ENCODE results near the gene RPS6KA2.

RPS6KA2 gene

GRCh38 chr6:166573511-166574216 is 53.4 kb downstream of the RPS6KA2 start:
- DNase-seq (ENCODE audit: low read depth): no peak

DNA sequence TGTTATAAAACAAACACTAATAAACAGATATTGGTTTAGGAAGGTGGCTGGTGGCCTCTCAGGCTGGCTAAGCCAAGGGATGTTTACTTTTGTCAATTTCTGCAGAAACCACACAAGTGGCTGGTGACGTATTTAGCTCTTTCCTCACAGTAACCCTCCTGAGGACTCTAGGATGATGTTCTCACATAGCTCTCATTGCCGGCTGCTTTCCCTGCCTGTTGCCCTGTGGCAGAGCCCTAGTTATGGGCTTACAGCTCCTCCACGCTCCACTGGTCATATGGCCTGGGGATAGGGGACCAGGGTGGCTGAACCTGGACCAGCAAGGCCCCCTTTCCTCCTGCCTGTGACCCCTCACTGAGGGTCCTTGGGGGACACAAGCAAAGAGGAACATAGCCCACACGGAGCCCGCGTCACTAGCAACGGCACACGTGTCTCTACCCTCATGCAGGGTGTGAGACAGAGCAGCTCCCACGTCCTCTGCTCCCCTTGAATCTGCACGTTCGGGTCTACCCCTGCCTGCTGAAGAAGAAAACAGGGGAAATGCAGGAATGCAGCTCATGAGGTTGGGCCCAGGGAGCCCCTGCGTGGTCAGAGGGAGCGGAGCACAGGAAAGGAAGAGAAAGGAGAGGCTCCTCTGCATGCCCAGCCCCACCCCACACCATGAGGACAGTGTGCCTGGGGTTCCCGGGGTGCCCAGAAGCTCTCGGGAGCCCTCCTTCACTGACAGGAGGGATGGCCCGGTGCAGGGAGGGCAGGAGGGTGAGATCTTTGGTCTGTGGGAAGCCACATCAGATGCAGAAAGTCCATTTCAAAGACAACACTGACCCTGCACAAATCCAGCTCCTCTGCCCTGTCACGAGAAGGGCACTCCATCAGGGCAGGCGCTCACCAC is 54.4 kb downstream of the RPS6KA2 start:
- DNase-seq (ENCODE audit: low read depth): no peak

DNA sequence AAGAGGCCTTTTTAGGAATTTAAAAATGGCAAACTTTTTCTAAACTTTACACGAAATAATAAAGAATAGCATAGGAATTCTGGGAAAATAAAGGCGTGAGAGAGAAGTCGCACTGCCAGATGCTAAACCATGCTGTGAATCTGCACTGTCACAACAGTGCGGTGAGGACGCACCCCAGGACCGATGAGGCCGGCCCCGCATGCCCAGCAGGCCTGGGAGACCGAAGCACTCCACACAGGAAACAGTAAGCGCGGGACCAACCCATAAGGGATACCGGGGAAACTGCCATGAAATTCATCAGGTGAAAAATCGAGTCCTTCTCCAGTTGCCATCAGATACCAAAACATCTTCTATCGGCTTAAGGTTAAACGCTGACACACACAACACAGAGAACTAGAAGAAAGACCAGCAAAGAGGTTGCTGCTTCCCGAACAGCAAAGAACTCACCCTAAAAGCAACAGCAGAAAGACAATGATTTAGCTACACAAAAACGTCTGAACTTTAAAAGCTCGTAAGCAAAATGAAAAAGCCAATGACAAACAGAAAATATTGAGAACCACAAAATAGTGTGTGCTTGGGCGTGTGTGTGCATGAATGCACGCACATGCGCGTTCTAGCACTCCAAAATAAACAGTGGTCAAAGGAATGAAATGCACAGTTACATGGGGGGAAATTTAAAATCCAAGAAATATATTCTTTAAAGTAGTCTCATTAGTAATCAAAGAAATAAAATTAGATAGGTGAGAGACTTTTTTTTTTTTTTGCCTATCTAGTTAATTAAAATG is 55.9 kb downstream of the RPS6KA2 start:
- no peak for DNase-seq (ENCODE audit: low read depth)

DNA sequence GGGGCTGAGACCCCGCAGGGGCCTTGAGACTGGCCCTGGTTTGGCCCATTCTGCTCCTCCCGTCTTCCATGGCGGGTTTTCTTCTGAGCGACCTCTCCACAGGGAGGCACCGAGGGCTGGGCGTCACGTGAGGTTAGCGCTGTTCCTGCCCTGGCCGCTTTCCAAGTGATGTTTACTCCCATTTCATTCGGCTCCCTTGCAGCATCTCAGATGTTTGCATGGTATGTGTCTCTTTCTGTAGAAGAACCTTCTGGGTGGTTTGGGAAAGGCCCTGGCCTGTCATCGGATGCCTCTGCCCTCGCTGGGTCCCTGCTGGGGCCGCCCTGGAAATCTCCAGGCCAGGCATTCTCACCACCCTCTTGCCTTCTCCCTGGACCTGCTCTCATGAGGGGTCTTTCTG is 57.8 kb downstream of the RPS6KA2 start:
- DNase-seq (ENCODE audit: low read depth): no peak

- DNase-seq (ENCODE audit: low read depth): no peak
Measured at GRCh38 chr6:166567813-166568212, 59.2 kb downstream of the RPS6KA2 start.

DNA sequence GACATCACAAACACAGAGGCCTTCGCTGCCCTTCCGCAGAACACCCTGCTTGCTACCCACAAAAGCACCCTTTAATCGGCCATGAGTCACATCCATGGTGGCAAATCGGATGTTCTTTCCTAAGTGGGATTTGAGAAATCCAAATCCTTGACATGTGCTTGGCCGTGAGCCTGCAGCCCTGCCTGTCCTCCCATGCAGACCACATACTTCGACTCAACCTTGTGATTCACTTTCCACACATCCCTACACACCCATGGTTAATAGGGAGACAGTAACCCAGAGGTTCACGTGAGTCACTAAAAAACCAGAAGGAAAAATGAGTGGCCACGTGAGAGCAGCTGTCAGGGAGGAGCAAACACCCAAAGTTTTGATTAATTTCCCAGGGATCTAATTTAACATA is 59.9 kb downstream of the RPS6KA2 start:
- no peak for DNase-seq (ENCODE audit: low read depth)

- no peak for DNase-seq (ENCODE audit: low read depth)
Measured at GRCh38 chr6:166566026-166567011, 60.7 kb downstream of the RPS6KA2 start.

- no peak for DNase-seq (ENCODE audit: low read depth)
Measured at GRCh38 chr6:166565084-166565967, 61.7 kb downstream of the RPS6KA2 start.

DNA sequence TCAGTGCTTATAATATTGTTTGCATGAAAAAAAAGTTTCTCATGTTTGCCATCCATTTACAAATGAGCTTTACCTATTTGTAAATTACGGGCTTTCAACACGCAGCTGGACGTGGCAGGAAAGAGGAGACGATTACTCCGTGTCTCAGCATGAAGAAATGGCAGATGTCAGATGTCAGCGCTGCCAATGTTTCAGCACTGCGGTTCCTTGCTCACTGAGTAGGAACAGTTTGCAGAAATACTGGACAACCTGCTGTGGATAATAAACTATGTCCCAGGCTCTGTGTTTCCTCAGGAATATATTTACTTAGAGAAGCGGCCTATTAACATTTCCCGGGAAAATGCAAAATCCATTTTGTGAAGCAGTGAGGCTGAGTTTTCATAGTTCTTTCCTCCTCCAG is 63.2 kb downstream of the RPS6KA2 start:
- DNase-seq (ENCODE audit: low read depth): no peak

- DNase-seq (ENCODE audit: low read depth): no peak
Measured at GRCh38 chr6:166563200-166563599, 63.9 kb downstream of the RPS6KA2 start.

DNA sequence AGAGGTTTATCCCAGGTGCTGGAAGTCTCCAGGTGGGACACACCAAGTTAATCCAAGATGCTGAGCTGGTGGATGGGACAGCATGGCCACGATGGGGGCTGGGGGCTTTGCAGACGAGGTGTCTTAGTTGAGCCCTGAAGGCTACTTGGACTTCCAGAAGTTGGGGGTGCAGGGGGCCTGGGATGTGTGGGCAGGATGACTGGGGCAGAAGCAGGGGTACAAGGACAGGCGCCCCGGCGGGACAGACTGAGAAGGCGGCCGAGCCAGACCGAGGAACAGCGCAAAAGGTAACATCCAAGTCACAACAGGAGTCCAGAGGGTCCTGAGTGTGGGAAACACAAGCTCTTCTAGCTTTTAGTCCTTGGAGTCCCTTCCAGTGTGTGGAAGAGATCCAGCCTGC is 64.3 kb downstream of the RPS6KA2 start:
- no peak for DNase-seq (ENCODE audit: low read depth)

DNA sequence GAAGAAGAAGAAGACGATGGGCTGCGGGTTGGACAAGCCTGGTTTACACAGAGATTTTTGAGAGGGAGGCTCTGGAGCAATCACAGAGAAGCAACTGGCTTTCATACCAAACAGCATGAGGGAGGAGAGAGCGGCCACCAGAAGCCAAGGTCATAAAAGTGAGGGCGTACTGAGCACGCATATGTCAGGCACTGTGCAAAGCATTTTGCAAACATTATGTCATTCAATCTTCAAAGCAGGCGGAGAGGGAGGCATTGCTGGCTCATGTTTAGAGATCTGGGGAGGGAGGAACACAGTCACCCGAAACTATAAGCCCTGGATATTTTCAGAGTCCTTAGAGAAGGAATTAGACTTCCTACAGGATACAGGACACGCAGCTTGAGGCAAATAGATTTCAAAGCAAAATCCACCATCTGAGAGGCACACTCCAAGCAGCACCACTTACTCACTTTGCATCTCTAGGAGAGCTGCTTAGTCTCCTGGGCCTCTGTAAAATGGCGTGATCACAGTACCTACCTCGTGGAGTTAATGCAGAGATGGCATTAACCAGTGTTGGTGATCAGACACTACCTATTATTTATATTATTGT is 65.2 kb downstream of the RPS6KA2 start:
- no peak for DNase-seq (ENCODE audit: low read depth)

GRCh38 chr6:166560222-166560621 is 66.8 kb downstream of the RPS6KA2 start:
- no peak for DNase-seq (ENCODE audit: low read depth)

- DNase-seq (ENCODE audit: low read depth): no peak
Measured at GRCh38 chr6:166559662-166560061, 67.4 kb downstream of the RPS6KA2 start.

DNA sequence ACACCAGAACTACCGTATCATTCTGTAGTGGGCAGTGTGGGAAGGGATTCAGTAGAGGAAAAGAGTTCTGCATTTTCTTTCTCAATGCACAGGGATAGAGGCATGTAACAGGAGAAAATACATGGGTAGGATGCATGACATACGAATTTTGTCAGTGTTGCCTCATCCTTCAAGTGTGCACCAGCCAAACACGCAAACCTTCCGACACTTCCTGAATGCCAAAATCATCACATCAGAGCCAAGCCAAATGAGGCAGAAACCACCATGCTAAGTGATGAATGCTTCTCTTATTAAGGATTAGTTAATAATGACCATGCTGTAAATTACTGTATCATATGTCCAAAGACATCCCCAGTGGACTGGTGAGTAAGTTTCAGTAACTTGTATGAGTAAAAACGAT is 67.8 kb downstream of the RPS6KA2 start:
- DNase-seq (ENCODE audit: low read depth): no peak

DNA sequence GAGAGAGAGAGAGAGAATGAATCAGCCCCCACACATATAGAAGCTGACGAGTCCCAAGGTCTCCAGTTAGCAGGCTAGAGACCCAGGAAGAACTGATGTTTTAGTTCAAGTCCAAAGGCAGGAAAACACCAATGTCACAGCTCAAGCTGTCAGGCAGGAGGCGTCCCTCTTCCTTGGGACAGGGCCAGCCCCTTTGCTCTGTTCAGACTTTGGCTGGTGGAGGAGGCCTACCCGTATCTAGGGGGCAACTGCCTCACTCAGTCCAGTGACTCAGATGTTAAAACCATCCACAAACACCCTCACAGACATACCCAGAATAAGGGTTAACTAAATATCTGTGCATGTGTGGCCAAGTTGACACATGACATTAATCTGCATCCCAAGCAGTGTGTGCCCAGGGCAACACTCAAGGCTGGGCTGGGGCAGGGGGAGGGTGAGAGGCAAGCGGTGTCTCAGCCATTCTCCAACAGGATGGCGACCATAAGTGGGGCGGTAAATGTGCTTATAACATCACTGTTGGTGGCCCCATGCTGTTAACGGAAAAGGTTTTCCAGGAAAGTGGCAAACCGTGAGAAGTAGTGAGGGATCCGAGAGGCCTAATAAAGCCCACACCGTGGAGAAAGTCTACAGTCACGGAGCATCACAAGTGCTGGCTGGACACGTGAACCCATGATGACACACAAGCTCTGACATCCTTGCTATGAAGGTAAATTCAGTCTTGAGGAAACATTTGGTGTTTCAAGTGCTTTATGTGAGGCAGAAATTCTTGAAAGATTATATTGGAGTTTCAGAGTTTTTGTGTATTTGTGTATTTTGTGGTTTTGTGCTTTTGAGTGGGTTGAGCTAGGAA is 68.7 kb downstream of the RPS6KA2 start:
- DNase-seq (ENCODE audit: low read depth): no peak

DNA sequence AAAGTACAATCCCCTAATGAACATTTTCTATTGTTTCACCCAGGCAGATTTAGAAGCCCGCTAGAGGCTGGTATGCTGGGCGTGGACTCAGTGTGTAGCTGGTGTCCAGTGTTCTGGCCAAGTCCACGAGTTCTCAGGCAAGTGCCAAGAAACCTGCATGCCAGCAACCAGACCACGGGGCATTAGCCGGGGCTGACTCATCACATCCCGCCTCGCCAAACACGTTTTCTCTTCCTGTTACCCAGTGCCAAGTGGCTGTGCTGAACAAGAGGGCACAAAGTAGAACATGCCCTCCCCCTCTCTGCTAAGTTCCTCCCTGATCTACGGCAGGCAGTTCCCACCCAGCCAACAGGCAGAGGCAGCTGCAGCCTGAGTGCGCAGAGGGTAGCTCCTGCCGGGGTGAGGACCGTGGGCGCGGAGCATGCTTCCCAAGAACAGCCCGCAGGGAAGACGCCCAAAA is 70.2 kb downstream of the RPS6KA2 start:
- no peak for DNase-seq (ENCODE audit: low read depth)

DNA sequence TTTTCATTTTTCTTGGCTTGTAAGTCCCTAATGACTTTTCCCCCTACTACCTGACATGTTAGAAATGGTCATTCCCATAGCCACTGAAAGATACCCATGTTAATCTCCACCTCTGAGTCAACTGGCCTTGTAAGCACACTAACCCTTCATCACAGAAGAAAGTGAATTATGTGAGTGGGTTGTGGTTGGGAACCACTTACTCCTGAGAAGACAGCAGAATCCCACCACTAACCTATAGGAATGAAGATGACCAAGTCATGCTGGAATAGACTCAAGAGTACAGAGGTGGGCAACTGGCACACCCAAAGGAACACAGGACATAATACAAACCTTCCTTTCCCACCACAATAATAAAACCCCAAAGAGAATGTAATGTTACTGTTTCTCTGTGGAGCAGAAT is 70.7 kb downstream of the RPS6KA2 start:
- DNase-seq (ENCODE audit: low read depth): no peak

GRCh38 chr6:166555086-166555485 is 72.0 kb downstream of the RPS6KA2 start:
- no peak for DNase-seq (ENCODE audit: low read depth)

Measured in stimulated activated CD8-positive, alpha-beta memory T cell treated with anti-CD3 and anti-CD28 coated beads, Interleukin-15, amount 100 ng/mL, for 1 hour (primary cell).